ENCODE results near the gene TFE3.

DNA sequence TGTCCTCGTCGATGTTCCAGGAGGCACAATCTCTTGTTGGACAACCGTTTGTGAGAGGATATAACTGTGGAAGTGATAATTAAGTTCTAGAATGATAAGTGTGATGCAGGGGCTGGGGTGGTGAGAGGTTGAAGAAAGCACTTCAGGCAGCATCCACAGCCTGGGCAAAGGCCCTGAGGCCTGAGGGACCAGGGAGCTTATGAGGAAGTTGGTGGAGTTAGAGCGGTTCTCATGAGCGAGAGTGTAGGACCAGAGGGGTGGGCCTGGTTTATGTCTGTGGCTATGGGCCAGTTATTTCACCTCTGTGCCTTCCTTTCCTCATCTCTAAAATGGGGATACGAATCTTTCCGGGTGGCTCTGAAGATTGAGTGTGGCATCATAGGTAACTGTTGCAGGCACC is 18.3 kb upstream of the TFE3 start:
- TF ChIP-seq, protein P1, sequence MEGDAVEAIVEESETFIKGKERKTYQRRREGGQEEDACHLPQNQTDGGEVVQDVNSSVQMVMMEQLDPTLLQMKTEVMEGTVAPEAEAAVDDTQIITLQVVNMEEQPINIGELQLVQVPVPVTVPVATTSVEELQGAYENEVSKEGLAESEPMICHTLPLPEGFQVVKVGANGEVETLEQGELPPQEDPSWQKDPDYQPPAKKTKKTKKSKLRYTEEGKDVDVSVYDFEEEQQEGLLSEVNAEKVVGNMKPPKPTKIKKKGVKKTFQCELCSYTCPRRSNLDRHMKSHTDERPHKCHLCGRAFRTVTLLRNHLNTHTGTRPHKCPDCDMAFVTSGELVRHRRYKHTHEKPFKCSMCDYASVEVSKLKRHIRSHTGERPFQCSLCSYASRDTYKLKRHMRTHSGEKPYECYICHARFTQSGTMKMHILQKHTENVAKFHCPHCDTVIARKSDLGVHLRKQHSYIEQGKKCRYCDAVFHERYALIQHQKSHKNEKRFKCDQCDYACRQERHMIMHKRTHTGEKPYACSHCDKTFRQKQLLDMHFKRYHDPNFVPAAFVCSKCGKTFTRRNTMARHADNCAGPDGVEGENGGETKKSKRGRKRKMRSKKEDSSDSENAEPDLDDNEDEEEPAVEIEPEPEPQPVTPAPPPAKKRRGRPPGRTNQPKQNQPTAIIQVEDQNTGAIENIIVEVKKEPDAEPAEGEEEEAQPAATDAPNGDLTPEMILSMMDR (IDR thresholded peaks at IDR 0.05), result no peak
- TF ChIP-seq POLR2A (IDR thresholded peaks at IDR 0.05), result no peak

Data from uterus (tissue), 2 donors.